ENCODE data around the gene OR1L8.
"Not testable (repeated sequence)": the region's sequence is repeated elsewhere in the genome, so short reads cannot be mapped to it uniquely, and the experiment has no call there.

The OR1L8 gene

GRCh38 chr9:122583284-122583683, at the start of gene OR1L8:
Gene OR1L8 (minus strand): TSS chr9:122583384. CDS start chr9:122568477, 14,907 bp downstream.
- H3K4me1 ChIP-seq (ENCODE audit: control insufficient read depth, low read length); H3K79me2 ChIP-seq (ENCODE audit: control insufficient read depth, low read length); H3K9me2 ChIP-seq (replicated peaks; ENCODE audit: control insufficient read depth, low read length); H3K4me2 ChIP-seq (ENCODE audit: low read length); H3K9me3 ChIP-seq (ENCODE audit: control insufficient read depth, insufficient read depth, low read length); H3K27me3 ChIP-seq (ENCODE audit: control insufficient read depth, low read length); H3K4me3 ChIP-seq (ENCODE audit: low read length); H3K27ac ChIP-seq (ENCODE audit: low read depth, low read length); H3F3A ChIP-seq (ENCODE audit: control insufficient read depth, insufficient read depth); H4K20me1 ChIP-seq (ENCODE audit: control insufficient read depth, insufficient read depth, low read depth, low read length); H3K36me3 ChIP-seq (ENCODE audit: control insufficient read depth, low read length): not testable (repeated sequence)

- Histone ChIP-seq H3K4me2 (ENCODE audit: low read length) (no peak overlapping the region), H3K4me3 (ENCODE audit: low read length) (no peak overlapping the region), H3K79me2 (ENCODE audit: control insufficient read depth, low read length) (no peaks in the 10 kb centered on the region), H3K27me3 (ENCODE audit: control insufficient read depth, low read length) (no peaks in the 10 kb centered on the region), H3K4me1 (ENCODE audit: control insufficient read depth, low read length) (no peaks in the 10 kb centered on the region), H3F3A (ENCODE audit: control insufficient read depth, insufficient read depth) (no peaks in the 10 kb centered on the region), H3K9me2 (replicated peaks; ENCODE audit: control insufficient read depth, low read length) (no peaks in the 10 kb centered on the region), H4K20me1 (ENCODE audit: control insufficient read depth, insufficient read depth, low read depth, low read length) (no peaks in the 10 kb centered on the region), H3K9me3 (ENCODE audit: control insufficient read depth, insufficient read depth, low read length) (no peaks in the 10 kb centered on the region), H3K27ac (ENCODE audit: low read depth, low read length) (no peak overlapping the region), H3K36me3 (ENCODE audit: control insufficient read depth, low read length) (no peaks in the 10 kb centered on the region)
- TF ChIP-seq EZH2phosphoT487 (IDR thresholded peaks at IDR 0.05; ENCODE audit: borderline replicate concordance, low read length) (no peak), CTCF (IDR thresholded peaks at IDR 0.05; ENCODE audit: low read depth, low read length, poor library complexity, severe bottlenecking) (no peak)
Observed at GRCh38 chr9:122619996-122620395, 36.8 kb upstream of the OR1L8 start.

GRCh38 chr9:122614362-122614761, 31.2 kb upstream of the OR1L8 start, which contains the start of gene OR1Q1:
Gene OR1Q1 (plus strand): TSS chr9:122614738. CDS start chr9:122614738, 0 bp downstream.
- no peaks in the 10 kb centered on the region for H3K9me3 ChIP-seq (ENCODE audit: control insufficient read depth, insufficient read depth, low read length)
- H3K4me3 ChIP-seq (ENCODE audit: low read length) = no peak within 1 kb of the TSS
- no peaks in the 10 kb centered on the region for H3K4me1 ChIP-seq (ENCODE audit: control insufficient read depth, low read length)
- H3K27ac ChIP-seq (ENCODE audit: low read depth, low read length) = no peak within 1 kb of the TSS
- no peaks in the 10 kb centered on the region for H4K20me1 ChIP-seq (ENCODE audit: control insufficient read depth, insufficient read depth, low read depth, low read length)
- no peak for TF ChIP-seq CTCF (IDR thresholded peaks at IDR 0.05; ENCODE audit: low read depth, low read length, poor library complexity, severe bottlenecking)
- TF ChIP-seq EZH2phosphoT487 (IDR thresholded peaks at IDR 0.05; ENCODE audit: borderline replicate concordance, low read length) = no peak
- H3K79me2 ChIP-seq (ENCODE audit: control insufficient read depth, low read length) = no peaks in the 10 kb centered on the region
- H3K9me2 ChIP-seq (replicated peaks; ENCODE audit: control insufficient read depth, low read length) = no peaks in the 10 kb centered on the region
- H3K27me3 ChIP-seq (ENCODE audit: control insufficient read depth, low read length) = peaks cover 7% of the 10 kb centered on the region; the same call in 1 of the 2 replicates
- H3K36me3 ChIP-seq (ENCODE audit: control insufficient read depth, low read length) = no peaks in the 10 kb centered on the region
- H3F3A ChIP-seq (ENCODE audit: control insufficient read depth, insufficient read depth) = no peaks in the 10 kb centered on the region
- no peak within 1 kb of the TSS for H3K4me2 ChIP-seq (ENCODE audit: low read length)

GRCh38 chr9:122609804-122610203, 26.6 kb upstream of the OR1L8 start:
- H3K9me3 ChIP-seq (ENCODE audit: control insufficient read depth, insufficient read depth, low read length) = no peaks in the 10 kb centered on the region
- H3K36me3 ChIP-seq (ENCODE audit: control insufficient read depth, low read length) = no peaks in the 10 kb centered on the region
- no peaks in the 10 kb centered on the region for H3K79me2 ChIP-seq (ENCODE audit: control insufficient read depth, low read length)
- no peaks in the 10 kb centered on the region for H4K20me1 ChIP-seq (ENCODE audit: control insufficient read depth, insufficient read depth, low read depth, low read length)
- H3K27me3 ChIP-seq (ENCODE audit: control insufficient read depth, low read length) = peaks cover 9% of the 10 kb centered on the region; the same call in 1 of the 2 replicates
- no peak overlapping the region for H3K4me3 ChIP-seq (ENCODE audit: low read length)
- TF ChIP-seq CTCF (IDR thresholded peaks at IDR 0.05; ENCODE audit: low read depth, low read length, poor library complexity, severe bottlenecking) (no peak), EZH2phosphoT487 (IDR thresholded peaks at IDR 0.05; ENCODE audit: borderline replicate concordance, low read length) (no peak)
- H3K4me1 ChIP-seq (ENCODE audit: control insufficient read depth, low read length) = no peaks in the 10 kb centered on the region
- H3K9me2 ChIP-seq (replicated peaks; ENCODE audit: control insufficient read depth, low read length) = no peaks in the 10 kb centered on the region
- no peak overlapping the region for H3K27ac ChIP-seq (ENCODE audit: low read depth, low read length)
- no peaks in the 10 kb centered on the region for H3F3A ChIP-seq (ENCODE audit: control insufficient read depth, insufficient read depth)
- no peak overlapping the region for H3K4me2 ChIP-seq (ENCODE audit: low read length)

Measured in DOHH2 (cell line).